ENCODE measurements around the gene ATP9B.

Gene ATP9B

DNA sequence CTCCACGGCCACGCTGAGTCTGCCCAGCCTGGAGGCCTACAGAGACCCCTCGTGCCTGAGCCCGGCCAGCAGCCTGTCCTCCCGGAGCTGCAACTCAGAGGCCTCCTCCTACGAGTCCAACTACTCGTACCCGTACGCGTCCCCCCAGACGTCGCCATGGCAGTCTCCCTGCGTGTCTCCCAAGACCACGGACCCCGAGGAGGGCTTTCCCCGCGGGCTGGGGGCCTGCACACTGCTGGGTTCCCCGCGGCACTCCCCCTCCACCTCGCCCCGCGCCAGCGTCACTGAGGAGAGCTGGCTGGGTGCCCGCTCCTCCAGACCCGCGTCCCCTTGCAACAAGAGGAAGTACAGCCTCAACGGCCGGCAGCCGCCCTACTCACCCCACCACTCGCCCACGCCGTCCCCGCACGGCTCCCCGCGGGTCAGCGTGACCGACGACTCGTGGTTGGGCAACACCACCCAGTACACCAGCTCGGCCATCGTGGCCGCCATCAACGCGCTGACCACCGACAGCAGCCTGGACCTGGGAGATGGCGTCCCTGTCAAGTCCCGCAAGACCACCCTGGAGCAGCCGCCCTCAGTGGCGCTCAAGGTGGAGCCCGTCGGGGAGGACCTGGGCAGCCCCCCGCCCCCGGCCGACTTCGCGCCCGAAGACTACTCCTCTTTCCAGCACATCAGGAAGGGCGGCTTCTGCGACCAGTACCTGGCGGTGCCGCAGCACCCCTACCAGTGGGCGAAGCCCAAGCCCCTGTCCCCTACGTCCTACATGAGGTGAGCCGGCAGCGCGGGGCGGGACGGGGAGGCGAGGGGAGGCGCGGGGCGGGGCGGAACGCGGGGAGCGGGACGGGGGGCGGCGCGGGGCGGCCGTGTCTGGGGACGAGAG is 341.8 kb downstream of the ATP9B start:
- no peak for DNase-seq (ENCODE audit: low spot score)

DNA sequence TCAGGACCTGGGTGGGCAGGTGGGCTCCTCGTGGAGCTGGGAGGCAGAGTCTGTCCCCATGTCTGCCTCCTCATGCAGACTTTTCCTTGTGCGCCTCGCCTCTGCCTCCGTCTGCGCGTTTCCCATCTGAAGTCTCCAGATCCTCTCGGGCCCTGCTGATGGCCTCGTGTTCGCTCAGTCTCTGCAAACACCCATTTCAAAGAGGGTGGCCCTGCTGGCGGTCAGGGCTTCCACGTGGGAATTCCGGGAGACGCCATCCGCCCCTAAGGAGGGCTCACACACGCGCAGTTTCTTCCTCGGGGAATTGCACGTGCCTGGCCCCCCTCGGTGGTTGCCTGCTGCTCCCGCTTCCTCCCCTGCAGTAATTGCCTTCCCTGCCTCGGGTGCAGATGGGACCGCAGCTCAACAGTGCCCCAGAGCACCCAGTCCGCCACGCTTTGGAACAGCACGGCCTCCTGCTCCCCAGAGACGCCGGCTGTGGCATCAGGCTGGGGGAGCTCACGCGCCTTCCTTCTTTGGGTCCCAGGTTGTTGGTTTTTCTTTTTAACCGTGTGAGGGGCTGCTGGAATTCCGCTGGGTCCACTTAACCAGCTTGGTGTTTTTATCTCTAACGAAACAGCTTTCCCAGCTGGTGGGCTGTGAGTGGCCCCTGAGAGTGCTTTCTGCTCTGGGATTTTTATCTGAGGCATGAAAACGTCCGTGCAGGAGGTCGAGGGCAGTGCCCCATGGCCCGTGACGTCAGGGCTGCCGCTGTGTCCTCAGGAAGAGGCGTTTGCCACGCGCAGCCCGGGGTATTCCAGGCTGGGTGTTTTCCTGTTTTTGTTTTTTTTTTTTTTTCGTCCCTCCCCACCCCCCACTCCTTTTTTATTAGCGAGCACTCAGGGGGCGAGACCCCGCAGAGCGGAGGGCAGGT is 342.7 kb downstream of the ATP9B start:
- DNase-seq (ENCODE audit: low spot score) = no peak

- no peak for DNase-seq (ENCODE audit: low spot score)
These were observed 343.8 kb downstream of the ATP9B start for GRCh38 chr18:79413025-79413424.

- no peak for DNase-seq (ENCODE audit: low spot score)
These were observed 344.2 kb downstream of the ATP9B start for GRCh38 chr18:79413426-79413825.

GRCh38 chr18:79413901-79414300 is 344.7 kb downstream of the ATP9B start:
- no peak for DNase-seq (ENCODE audit: low spot score)

DNA sequence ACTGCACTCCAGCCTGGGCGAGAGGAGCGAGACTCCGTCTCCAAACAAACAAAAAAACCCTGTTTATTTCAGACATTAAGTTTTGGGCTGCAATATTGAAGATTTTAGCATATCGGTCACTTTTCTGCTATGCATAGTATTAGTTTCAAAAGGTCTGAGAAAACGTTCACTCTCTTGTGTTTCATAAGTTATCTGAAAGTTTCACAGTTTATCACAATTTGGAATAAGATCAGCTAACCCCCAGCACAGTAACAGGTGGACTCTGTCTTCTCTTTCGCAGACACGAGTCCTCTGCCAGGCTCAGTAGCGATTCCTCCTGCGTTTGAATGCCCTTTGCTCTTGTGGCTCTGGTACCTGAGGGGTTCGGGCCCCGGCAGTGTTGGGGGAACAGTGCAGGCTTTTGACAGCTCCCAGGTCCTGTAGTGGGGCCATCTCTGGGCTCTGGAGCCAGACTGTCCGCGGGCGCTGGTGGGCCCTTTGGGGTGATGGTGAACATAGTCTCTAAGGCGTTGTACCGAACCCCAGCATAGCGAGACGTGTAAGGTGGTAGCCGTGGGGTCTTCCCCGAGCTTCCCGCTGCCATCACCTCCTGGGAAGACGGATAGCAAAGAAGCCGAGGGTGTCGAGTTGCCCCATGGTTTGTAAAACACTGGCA is 347.0 kb downstream of the ATP9B start:
- no peak for DNase-seq (ENCODE audit: low spot score)

- DNase-seq (ENCODE audit: low spot score) = no peak
These were observed 347.5 kb downstream of the ATP9B start for GRCh38 chr18:79416677-79417052.

- DNase-seq (ENCODE audit: low spot score) = no peak
These were observed 349.0 kb downstream of the ATP9B start for GRCh38 chr18:79418236-79418635.

- DNase-seq (ENCODE audit: low spot score) = no peak
These were observed 349.4 kb downstream of the ATP9B start for GRCh38 chr18:79418642-79419041.

- DNase-seq (ENCODE audit: low spot score) = no peak
These were observed 351.0 kb downstream of the ATP9B start for GRCh38 chr18:79420033-79420745.

DNA sequence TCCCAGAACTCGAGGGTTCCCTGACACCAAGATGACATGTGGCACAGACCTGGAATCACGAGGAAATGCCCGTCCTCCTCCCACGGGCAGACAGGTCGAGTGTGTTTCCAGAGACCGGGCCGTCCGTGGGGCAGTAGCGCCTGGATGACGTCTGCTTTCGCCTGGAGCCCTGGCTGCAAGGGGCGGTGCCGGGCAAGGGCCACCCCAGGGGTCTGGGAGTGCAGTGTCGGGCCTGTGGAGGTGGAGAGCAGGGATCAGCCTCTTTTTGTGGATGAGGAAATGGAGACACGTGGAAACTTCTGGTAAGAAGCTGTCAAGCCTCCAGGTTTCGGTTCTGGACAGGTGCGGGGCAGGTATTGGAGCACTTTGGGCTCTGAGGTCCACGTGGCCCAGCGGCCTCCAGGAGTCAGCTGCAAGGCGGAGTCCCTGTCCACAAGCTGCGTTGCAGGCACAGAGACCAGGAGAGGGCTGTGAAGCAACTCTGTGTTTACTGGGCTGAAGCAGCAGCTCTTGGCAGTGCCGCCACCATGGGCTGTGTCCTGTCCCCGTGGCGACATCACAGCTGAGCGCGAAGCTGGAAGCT is 352.2 kb downstream of the ATP9B start:
- DNase-seq (ENCODE audit: low spot score) = no peak

GRCh38 chr18:79422022-79422782 is 353.0 kb downstream of the ATP9B start:
- no peak for DNase-seq (ENCODE audit: low spot score)

DNA sequence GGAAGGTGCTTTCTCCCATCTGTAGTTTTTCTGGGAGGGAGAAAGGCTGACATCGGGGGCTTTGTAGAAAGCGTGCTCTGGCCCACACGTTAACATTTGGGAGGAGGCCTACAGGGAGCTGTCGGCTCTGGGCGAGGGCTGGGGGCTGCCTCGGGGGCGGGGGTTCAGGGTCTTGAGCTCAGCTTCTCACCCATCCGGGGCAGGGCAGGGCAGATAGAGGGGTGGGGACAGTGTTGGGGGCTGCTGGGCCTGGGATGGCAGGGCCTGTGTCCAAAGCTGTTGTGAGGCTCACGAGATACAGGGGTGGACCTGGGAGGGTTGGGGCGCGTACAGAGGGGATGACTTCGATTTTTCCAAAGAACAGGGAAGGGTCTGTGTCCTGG is 353.6 kb downstream of the ATP9B start:
- DNase-seq (ENCODE audit: low spot score) = no peak

DNA sequence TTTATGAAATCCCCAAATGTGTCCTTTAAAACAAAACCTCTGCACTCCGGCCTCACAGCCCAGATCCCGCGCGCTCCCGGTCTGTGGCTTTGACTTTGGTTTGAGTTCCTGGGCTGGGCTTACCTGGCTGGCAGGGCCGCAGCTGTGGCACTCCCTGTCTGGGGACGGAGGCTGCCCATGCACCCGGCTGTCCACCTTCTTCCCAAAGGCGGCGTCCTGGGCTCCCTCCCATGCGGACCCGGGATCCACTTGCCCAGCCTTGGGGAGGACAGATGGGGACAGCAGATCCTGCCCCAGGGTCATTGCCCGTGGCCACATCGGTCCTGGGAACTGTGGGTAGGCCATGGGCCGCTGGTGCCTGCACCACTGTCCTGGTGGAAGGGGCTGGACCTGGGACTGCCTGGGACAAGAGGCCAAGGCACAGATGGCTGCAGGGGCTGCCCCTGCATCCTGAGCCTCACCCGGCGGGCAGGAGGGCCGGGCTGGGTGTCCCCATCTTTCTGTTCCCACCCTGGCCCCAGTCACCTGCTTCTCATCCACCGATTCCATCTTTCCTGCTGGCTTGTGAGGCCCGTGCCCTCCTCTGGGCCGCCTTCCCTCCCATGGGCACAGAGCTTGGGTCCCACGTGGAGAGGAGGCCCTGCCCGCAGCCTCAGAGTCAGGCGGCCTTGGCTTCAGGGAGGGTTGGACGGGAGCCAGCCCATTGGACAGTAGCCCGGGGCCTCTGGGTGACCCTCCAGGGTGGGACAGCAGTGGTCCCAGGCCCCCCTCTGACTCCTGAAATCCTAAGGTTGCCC is 354.2 kb downstream of the ATP9B start:
- no peak for DNase-seq (ENCODE audit: low spot score)

DNA sequence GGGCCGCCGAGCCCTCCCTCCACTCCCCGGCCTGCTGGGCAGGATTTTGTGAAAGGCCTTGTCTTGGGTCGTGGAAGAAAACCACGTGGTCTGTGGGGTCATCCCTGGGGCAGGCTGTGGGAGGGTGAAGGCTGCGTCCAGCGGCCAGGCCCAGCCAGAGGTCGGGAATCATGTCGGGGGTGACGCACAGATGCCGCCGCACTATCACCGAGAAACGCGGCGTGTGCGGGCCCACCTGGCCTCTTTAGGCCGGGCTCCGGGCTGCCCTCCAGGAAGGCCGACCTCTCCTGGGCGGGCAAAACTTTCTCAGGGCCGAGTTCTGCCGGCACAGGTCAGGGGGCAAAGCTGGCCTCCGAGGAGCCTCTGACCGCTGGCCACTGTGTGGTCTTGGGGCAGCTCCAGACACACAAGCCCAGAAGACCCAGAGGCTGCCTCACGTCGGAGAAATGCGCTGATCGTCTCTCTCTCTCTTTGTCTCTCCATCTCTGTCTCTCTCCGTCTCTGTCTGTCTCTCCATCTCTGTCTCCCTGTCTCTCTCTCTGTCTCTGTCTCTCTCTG is 354.9 kb downstream of the ATP9B start:
- DNase-seq (ENCODE audit: low spot score) = no peak

GRCh38 chr18:79424880-79425568 is 355.8 kb downstream of the ATP9B start:
- no peak for DNase-seq (ENCODE audit: low spot score)

DNA sequence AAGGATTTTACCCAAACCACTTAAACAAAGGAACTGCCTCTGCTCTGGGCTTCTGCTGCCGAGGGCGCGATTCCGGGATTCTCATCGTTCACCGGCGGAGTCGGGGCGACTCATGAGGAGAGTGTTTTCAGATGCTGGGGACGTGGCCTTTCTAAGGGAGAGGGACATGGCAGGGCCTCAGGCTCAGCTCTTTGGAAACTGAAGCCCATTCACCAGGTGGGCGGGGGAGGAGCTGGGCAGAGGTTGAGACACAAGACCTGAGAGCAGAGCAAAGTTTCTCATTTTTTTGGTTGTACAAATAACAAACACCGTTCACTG is 356.3 kb downstream of the ATP9B start:
- DNase-seq (ENCODE audit: low spot score) = no peak

DNA sequence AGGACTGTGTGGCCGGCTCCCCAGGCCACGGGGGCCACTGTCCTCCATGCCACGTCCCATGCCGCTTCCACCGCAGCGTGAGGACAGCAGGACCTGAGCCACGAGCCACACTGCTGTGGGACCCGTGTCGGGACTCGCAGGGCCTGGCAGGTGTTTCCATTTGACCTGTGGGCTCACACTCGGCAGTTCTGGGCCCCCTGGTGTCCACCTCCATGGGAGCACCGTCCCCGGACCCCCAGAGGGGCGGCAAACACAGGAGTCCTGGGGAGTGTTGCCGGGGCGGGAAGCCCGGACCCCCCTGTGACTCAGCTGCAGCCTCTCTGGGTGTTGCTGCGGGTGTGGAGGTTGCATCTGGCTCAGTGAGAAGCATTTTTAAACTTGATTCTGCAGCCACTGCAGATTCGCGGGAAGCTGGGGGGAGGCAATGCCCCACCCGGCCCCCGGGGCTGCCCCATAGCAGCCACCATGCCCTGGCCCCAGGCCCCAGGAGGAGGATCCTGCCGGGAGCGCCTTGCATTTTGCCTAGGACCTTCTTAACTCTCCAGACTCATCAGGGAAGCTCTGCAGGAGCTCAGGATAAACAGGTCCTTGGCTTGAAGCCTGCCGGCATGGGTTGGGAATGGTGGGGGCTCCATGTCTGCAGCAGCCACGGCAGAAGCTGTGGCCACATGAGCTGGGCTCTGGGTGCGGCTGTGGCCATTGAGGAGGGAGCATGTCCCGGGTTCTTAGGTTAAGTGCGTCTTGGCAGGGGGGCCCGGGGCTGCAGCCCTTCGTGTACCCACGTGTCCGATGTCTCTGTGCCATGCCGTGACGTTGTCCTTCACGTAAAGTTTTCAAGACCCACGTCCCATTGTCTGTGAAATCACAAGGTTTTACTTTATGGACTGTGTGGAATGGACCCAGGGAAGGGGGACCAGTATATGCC is 357.4 kb downstream of the ATP9B start:
- DNase-seq (ENCODE audit: low spot score) = no peak

Data from kidney capillary endothelial cell (primary cell).